Effector memory CD8-positive, alpha-beta T cell (primary cell): ENCODE data around the gene TNS4.

Experiments used
- ATAC-seq: fragments of 150-1000 bp; cut with Tn5 transposase; replicated peaks from 2 replicates; pipeline ENCODE4 v1.10.0; 2021; ENCODE audit warnings: mild to moderate bottlenecking, moderate library complexity
- DNase-seq, 3 experiments: peaks; one replicate each; pipeline ENCODE4 v3.0.0; 2021
- H3K27ac Mint-ChIP-seq, 2 donors: one replicate each; pipeline ENCODE4 v1.8.0; 2022; ENCODE audit warnings: mild to moderate bottlenecking in 2 of 2, mixed read lengths in 2 of 2, moderate library complexity in 2 of 2
- H3K27me3 Mint-ChIP-seq, 2 donors: one replicate each; pipeline ENCODE4 v1.8.0; 2022; ENCODE audit warnings: mixed read lengths in 2 of 2
- H3K36me3 Mint-ChIP-seq: one replicate; pipeline ENCODE4 v1.8.0; 2022; ENCODE audit warnings: mild to moderate bottlenecking, moderate library complexity, mixed read lengths; ENCODE audit not compliant: insufficient read depth
- H3K4me1 Mint-ChIP-seq, 2 donors: one replicate each; pipeline ENCODE4 v1.8.0; 2022; ENCODE audit warnings: low read depth in 2 of 2, mixed read lengths in 2 of 2
- H3K4me3 Mint-ChIP-seq, 2 donors: one replicate each; pipeline ENCODE4 v1.8.0; 2022; ENCODE audit warnings: mild to moderate bottlenecking in 2 of 2, mixed read lengths in 2 of 2, moderate library complexity in 2 of 2
- H3K9me3 Mint-ChIP-seq, 2 donors: one replicate each; pipeline ENCODE4 v1.8.0; 2022; ENCODE audit warnings: mixed read lengths in 2 of 2

The TNS4 gene

GRCh38 chr17:40540448-40540847, 39.0 kb upstream of the TNS4 start:
- ATAC-seq (peak; percentile 31), DNase-seq (peak; percentile 51 to 55 (median 52))
- peak overlapping the region; percentile 83 to 90 for H3K4me3 Mint-ChIP-seq
- H3K27ac Mint-ChIP-seq, result peak overlapping the region; percentile 95 to 100
- H3K9me3 Mint-ChIP-seq, result no peaks in the 10 kb centered on the region
- H3K4me1 Mint-ChIP-seq, result peaks cover 58 to 64% of the 10 kb centered on the region in 2 donors
- peaks cover 33% of the 10 kb centered on the region for H3K36me3 Mint-ChIP-seq
- no peaks in the 10 kb centered on the region for H3K27me3 Mint-ChIP-seq

DNA sequence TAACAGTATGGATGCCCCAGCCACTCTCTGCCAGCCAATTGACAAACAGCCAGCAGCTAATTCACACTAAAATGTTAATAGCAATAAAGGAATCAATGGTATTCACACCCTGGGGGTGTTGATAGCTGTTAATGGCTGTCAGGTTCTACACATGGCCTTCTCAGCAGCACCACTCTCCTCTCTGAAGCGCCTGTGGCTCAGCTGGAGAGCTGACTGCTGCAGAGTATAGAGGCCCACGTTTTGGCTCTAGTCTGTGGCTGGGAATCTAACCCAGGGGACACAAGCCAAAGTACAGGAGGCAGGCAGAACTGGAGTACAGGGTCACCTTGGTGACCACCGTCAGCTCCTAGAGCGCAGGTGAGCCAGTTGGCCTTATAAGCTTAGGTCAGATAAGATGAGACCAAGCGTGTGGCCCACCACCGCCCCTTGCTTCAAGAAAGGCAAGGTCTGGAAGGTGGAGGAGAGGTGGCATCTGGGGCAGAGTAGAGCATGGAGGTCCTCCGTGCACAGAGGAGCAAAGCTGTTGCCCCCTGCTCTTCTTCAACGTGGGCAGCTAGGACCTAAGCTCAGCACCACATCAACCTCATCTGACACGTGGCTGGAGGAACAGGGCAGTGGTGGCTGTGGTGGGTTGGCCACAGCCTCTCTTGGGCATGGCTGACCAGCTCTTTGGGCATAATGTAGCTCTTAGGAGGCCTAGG, 38.4 kb upstream of the TNS4 start:
- peak overlapping the region; percentile 83 to 90 for H3K4me3 Mint-ChIP-seq
- no peaks in the 10 kb centered on the region for H3K27me3 Mint-ChIP-seq
- no peak for DNase-seq
- ATAC-seq, result no peak
- peaks cover 57 to 64% of the 10 kb centered on the region in 2 donors for H3K4me1 Mint-ChIP-seq
- H3K9me3 Mint-ChIP-seq, result no peaks in the 10 kb centered on the region
- H3K27ac Mint-ChIP-seq, result peak overlapping the region; percentile 95 to 100
- H3K36me3 Mint-ChIP-seq, result peaks cover 33% of the 10 kb centered on the region

- DNase-seq, result no peak
- Mint-ChIP-seq H3K27ac (peak overlapping the region; percentile 95 to 100), H3K27me3 (no peaks in the 10 kb centered on the region), H3K36me3 (peaks cover 33% of the 10 kb centered on the region), H3K4me3 (peak overlapping the region; percentile 24 to 90), H3K4me1 (peaks cover 61 to 69% of the 10 kb centered on the region in 2 donors), H3K9me3 (no peaks in the 10 kb centered on the region)
- no peak for ATAC-seq
Observed at GRCh38 chr17:40538936-40539705, 37.7 kb upstream of the TNS4 start.

- Mint-ChIP-seq H3K27me3 (no peaks in the 10 kb centered on the region), H3K4me1 (peaks cover 69 to 76% of the 10 kb centered on the region in 2 donors), H3K27ac (peak overlapping the region; percentile 79 to 80), H3K36me3 (peaks cover 37% of the 10 kb centered on the region), H3K4me3 (no peak overlapping the region), H3K9me3 (no peaks in the 10 kb centered on the region)
- DNase-seq, result no peak
- ATAC-seq, result no peak
Observed at GRCh38 chr17:40538019-40538935, 36.9 kb upstream of the TNS4 start.

DNA sequence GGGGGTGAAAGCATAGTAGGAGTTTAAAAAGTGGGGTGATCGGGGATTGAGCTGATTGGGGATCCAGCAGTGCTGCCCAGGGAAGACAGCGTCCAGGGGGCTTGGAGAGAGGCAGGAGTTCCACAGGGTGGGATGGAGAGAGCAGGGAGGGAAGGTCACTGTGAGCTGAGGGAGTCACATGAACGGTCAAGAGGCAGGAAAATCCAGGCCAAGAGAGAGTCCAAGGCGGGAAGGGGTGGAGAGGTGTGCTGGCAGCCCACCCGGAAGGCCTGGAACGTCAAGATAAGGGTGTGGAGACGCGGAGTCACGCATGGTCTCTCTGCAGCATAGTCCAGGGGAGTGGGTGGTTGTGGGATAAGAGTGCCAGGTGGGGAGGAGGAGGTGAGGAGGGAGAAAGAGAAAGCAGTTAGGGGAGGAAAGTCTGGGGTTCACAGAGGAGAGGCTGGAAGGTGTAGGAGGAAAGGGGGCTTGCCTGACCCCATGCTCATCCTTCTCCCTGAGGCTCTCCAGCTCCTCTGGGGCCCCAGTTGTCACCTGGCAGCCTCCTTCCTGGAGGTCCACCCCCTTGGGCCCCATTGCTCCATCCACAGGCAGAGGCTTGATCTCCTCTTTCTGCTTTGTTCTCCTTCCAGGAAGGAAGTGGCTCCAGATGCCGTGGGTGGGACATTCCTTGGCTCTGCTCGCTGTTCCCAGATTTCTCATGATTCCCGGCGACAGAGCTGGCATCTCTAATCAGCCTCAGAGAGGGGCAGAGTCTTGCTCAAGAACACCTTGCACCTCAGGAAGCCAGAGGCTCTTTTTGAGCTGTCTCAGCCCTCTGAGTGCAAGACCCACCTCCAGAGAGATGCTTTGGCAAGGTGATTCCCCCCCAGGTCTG, 35.1 kb upstream of the TNS4 start:
- Mint-ChIP-seq H3K27ac (peak overlapping the region; percentile 79 to 98), H3K4me3 (peak overlapping the region in 1 of 2 donors; percentile 22)

GRCh38 chr17:40535924-40536294, 34.5 kb upstream of the TNS4 start:
- Mint-ChIP-seq H3K4me1 (peaks cover 69 to 76% of the 10 kb centered on the region in 2 donors), H3K36me3 (peaks cover 24% of the 10 kb centered on the region), H3K4me3 (no peak overlapping the region), H3K27ac (peak overlapping the region; percentile 79 to 98), H3K27me3 (no peaks in the 10 kb centered on the region), H3K9me3 (no peaks in the 10 kb centered on the region)
- ATAC-seq, result no peak
- no peak for DNase-seq

More for the DNA sequence above, 35.1 kb upstream of the TNS4 start:
- Mint-ChIP-seq H3K9me3 (no peaks in the 10 kb centered on the region), H3K27me3 (no peaks in the 10 kb centered on the region), H3K4me1 (peaks cover 71 to 76% of the 10 kb centered on the region in 2 donors), H3K36me3 (peaks cover 30% of the 10 kb centered on the region)
- ATAC-seq, result no peak
- DNase-seq, result no peak

- H3K27me3 Mint-ChIP-seq, result no peaks in the 10 kb centered on the region
- peaks cover 19% of the 10 kb centered on the region for H3K36me3 Mint-ChIP-seq
- no peak for ATAC-seq
- no peaks in the 10 kb centered on the region for H3K9me3 Mint-ChIP-seq
- H3K4me3 Mint-ChIP-seq, result no peak overlapping the region
- peaks cover 69 to 76% of the 10 kb centered on the region in 2 donors for H3K4me1 Mint-ChIP-seq
- peak overlapping the region; percentile 98 for H3K27ac Mint-ChIP-seq
- no peak for DNase-seq
Observed at GRCh38 chr17:40535438-40535837, 34.0 kb upstream of the TNS4 start.

DNA sequence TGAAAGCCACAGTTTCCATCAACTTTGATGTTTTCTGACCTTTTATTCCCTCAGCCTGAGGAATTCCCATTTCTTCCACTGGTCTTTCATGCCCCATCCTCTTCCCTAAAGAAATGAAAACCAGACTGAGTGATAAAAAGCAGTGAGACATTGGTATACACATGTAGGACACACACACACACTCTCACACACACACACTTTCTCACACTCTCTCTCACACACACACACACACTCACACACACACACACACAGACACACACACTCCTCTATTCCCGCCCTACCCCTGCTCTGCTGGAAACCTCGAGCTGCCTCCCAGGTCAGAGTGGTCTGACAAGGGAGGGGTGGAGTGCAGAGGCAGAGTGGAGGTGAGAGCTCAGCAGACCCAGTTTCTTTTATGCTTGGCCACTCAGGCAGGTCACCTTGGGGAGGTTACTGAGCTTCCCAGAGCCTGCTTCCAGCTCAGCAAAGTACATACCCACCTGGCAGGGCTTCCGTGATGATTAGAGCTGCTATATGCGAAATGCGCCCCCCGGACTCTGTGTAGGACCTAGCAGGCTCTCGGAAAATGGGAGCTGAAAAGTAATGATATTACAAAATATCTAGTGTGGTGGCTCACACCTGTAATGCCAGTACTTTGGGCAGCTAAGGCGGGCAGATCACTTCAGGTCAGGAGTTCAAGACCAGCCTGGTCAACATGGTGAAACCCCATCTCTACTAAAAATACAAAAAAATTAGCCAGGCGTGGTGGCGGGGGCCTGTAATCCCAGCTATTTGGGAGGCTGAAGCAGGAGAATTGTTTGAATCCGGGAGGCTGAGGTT, 33.2 kb upstream of the TNS4 start:
- Mint-ChIP-seq H3K27ac (peak overlapping the region; percentile 98), H3K9me3 (no peaks in the 10 kb centered on the region), H3K4me1 (peaks cover 64 to 71% of the 10 kb centered on the region in 2 donors), H3K4me3 (peak overlapping the region; percentile 33 to 48), H3K27me3 (no peaks in the 10 kb centered on the region), H3K36me3 (peaks cover 17% of the 10 kb centered on the region)
- DNase-seq (no peak), ATAC-seq (no peak)

GRCh38 chr17:40533896-40534295, 32.5 kb upstream of the TNS4 start:
- Mint-ChIP-seq H3K36me3 (peaks cover 17% of the 10 kb centered on the region), H3K27ac (peak overlapping the region; percentile 98), H3K4me3 (peak overlapping the region; percentile 70), H3K4me1 (peaks cover 62 to 65% of the 10 kb centered on the region in 2 donors), H3K27me3 (no peaks in the 10 kb centered on the region), H3K9me3 (no peaks in the 10 kb centered on the region)
- ATAC-seq, result no peak
- no peak for DNase-seq

DNA sequence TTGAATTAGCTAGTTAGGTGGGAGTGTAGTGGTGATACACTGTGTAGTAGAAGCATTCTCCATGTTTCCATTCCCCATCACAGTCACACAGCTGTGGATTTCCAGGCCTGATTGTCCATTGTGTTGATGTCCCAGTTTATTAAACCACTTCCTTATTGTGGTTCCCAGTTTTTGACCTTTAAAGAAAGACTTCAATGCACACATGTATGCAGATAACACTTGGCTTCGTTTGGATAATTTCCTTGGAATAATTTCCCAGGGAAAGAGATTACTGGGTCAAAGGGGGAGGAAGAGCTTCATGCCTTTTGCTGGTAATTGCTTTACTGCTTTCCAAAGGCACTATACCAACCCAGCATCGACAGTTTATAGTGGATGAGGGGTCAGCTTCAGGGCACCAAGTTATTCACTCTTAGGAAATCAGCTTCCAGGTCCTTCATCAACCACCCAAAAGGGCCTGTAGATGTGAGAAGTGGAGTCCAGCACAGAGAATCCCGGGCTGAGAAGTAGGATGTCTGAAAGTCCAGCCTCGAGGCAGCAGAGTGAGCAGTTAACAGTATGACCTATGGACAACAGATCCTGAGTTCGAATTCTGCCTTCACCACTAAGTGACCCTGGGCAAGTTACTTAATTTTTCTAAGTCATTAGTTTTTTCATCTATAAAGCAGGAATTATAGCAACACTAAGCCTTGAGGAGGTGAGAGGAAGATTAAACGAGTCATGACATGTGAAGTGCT, 31.3 kb upstream of the TNS4 start:
- Mint-ChIP-seq H3K36me3 (peaks cover 17% of the 10 kb centered on the region), H3K27ac (peak overlapping the region; percentile 98), H3K9me3 (no peaks in the 10 kb centered on the region), H3K4me3 (peak overlapping the region; percentile 70), H3K4me1 (peaks cover 67 to 76% of the 10 kb centered on the region in 2 donors), H3K27me3 (no peaks in the 10 kb centered on the region)
- no peak for ATAC-seq
- DNase-seq, result no peak
